ENCODE measurements around the gene SGMS1.
"Not testable (repeated sequence)": the region's sequence is repeated elsewhere in the genome, so short reads cannot be mapped to it uniquely, and the experiment has no call there.

SGMS1 gene

DNA sequence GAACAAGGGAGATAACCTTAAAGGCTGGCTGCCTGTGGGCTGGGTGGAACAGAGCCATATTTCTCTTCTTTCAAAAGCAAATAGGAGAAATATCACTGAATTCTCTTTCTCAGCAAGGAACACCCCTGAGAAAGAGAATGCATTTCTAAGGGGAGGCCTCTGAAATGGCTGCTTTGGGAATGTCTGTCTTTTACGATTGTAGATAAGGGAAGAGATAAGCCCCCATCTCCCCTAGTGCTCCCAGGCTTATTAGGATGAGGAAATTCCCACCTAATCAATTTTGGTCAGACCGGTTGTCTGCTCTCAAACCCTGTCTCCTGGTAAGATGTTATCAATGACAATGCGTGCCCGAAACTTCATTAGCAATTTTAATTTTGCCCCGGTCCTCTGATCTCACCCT is 178.0 kb downstream of the SGMS1 start:
- DNase-seq; intact Hi-C loops (cut with DNase I): not testable (repeated sequence)

DNA sequence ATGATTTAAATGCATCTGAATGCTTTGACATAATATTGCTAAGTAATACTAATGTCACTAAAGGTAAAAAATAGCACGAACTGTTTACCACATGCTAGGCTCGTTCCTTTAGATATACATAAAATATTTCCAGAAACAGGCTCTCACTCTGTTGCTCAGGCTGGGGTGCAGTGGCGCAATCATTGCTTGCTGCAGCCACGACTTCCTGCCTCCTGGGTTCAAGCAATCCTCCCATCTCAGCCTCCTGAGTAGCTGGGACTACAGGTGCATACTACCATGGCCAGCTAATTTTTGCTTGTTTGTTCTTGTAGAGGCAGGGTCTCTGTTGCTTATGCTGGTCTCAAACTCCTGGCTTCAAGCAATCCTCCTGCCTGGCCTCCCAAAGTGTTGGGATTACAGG is 183.3 kb downstream of the SGMS1 start:
- intact Hi-C loops (cut with DNase I): no loop called here

DNA sequence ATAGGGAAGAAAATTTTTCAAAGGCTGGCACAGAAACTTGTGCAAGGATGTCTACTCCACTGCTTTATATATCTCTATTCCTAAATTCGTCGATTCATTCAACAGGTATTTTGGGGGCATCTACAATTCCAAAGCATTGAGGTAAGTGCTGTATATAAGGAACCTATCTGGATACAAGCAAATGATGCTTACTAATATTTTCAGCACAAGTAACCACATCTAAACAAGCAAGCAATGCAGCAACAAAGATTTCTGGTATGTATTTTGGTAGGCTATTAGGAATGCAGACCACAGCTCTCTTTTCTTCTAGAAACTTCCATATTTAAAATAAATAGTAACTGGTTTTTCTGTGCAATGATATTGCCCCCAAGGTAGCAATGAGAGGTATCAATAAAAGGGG is 183.9 kb downstream of the SGMS1 start:
- intact Hi-C loops (cut with DNase I): no loop called here
- no peak for DNase-seq

More for the DNA sequence above, 183.3 kb downstream of the SGMS1 start:
- peak in 1 of 10 donors; percentile 57 for DNase-seq

DNA sequence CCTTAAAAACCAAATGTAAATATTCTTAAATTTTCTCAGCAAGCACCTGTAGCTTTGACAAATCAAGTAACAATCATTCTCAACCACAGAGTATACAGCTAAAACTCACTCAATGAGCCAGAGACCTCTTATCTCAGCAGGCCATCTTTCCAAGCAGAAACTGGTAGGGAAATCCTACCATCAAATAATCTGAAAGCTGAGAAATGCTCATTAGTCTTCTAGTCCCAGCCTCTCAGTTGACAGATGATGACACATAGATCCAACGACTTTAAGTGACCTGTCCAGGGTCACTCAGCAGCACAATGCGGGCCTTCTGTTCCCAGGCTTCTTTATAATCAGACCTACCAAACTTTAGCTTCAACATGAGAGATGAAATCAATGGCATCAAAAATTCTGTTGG is 184.6 kb downstream of the SGMS1 start:
- DNase-seq: no peak
- intact Hi-C loops (cut with DNase I): no loop called here

DNA sequence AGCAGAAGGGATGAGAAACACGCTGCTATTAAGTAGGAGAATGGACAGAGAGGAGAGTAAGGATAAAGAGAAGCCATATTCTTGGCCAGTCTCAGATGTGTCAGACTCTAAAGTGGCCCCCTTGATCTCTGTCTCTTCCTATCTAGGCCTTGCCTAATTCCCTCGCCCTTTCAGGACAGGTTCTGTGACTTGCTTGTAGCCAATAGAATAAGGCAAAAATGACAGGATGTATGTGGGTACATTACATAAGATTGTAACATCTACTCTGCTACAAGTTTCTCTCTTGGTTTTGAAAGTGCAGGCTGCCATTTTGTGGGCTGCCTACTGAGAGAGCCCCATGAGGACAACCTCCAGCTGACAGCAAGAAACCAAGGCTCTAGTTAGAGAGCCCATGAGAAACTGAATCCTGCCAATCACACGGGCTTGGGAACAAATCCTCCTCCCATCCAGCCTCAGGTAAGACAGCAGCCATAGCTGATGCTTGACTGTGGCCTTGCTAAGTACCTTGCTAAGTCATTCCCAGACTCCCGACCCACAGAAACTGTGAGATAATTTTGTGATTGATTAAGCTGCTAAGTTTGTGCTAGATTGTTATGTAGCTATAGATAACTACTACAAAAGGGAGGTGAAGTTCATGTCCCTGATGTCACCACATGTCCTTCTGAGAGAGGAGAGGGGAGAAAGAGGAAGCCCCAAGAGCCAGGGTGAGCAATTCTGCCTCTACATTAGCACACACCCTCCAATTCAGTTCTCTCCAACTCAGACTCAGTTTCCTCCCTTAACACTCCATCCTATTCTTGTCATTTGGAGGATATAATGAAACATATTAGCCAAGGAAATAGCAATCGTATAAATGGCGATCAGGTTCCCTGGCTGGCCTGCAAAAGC is 185.5 kb downstream of the SGMS1 start:
- intact Hi-C loops (cut with DNase I): no loop called here

DNA sequence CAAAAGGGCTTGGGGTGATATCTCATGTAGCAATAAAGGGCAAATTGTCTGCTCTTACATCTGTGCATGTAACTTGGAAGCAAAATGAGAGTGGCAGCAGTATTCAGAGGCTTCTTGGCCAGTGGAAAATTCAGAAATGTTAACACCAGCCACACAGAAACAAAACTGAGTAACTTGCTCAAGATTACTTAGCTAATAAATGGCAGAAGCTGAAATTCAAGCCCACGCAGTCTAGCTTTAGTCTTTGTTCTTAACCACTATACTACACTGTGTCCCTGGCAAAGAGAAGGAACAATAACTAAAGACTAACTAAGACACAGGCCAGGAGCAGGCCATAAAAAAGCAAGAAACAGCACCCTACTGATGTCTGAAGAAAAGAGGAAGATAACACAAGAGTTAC is 186.5 kb downstream of the SGMS1 start:
- intact Hi-C loops (cut with DNase I): no loop called here

More for the DNA sequence above, 185.5 kb downstream of the SGMS1 start:
- no peak for DNase-seq

DNA sequence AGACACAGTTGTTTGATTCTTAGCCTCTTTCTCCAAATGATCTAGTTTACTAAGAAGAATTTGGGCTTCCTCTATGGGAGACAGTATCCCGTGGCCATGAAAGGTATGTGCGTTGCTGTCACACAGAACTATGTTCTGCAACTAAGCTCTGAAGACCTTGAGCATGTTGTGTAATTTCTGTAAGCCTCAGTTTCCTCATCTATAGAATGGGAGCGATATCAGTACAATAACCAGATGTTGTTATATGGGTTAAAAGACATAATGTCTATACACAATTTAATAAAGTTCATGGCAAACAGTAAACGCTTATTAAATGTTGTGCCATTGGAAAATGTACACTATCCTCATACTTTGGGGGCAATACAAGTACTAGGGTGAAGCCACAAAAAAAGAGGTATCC is 187.0 kb downstream of the SGMS1 start:
- intact Hi-C loops (cut with DNase I): no loop called here

More for the DNA sequence above, 186.5 kb downstream of the SGMS1 start:
- no peak for DNase-seq

DNA sequence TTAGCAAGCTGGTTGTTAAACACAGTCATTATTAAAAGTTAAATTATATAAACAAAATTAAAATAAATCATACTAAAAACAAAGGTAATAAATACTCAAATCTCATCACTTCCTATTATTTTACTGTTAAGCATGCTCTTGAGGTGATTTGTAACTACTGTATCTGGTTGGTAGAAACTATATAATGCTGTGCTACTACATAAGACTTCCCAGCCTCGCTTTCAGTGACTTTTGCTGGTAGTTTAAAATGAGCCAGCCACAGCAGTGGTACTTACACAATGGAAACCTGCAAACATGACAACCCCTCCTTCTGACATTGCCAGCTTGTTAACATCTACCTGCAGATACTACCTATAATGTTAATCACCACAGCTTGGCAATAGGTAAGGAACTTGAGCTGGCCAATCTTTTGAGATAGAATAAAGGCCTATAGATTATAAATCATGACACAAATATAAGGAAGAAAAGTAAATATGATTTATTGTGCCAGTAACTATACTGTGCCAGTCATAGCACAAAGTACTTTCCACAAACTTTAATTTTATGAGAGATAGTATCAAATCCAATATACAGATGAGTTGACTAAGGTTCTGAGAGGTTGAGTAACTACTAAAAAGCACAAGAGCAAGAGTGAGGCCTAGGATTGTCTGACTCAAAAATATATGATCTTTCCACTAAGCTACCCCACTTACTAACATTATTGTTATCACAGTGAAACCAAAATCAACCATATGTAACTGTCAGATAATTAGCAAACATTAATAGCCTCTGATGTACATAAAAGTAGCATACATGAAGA is 191.3 kb downstream of the SGMS1 start:
- no peak for DNase-seq
- intact Hi-C loops (cut with DNase I): no loop called here

More for the DNA sequence above, 187.0 kb downstream of the SGMS1 start:
- no peak for DNase-seq

DNA sequence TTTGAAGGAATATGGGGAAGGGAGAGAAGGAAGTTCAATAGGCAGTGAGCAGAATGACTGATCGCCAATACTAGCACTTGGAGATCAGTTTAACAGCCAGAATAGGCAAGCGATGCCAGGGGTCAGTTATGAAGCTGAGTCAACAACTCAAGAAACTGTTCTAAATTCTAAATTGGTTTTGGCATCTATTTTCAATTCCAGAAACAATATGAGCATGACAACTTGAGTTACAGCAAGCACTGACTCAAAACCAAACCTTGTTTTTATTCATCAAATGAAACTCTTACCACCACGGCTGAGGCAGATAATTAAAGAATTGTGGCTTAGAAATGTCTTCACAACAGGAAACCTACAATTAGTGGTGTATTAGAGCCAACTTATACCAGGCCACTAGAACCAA is 192.0 kb downstream of the SGMS1 start:
- intact Hi-C loops (cut with DNase I): no loop called here
- DNase-seq: no peak

DNA sequence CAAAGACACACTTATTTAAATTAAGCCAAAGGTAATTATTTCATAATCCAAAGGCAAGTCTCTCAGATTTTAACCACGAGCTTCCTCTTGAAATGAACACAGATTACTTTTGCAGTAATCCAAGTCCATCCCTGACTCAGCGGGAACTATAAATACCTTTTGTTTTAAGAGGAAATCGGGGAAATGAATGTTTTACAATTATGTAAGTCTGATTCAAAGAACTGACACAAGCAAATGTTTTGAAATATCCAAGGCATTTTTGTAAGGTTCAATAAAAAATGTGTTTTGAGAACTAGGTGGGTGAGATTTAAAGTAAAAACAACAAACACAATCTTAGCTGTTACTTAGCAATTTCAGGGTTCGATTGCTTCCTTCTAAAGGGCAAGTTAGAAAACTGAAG is 192.6 kb downstream of the SGMS1 start:
- DNase-seq: no peak
- intact Hi-C loops (cut with DNase I): no loop called here

DNA sequence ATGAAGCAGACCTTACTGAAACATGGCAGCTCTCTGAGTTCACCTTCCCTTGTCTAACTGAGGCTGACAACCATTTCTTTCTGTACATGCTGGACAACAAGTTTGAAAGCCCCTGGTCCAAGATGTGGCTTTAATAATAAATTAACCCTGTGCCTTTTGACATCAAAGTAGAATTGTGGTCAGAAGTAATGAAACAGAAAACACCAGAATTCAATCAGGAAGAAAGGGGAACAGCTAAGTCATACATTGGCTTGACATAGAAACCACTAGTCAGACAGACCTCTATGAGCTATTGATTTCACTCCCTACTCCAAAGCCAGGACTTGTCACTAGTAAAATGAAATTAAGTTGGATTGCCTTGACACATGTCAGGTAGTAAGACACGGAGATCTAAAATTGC is 197.3 kb downstream of the SGMS1 start:
- intact Hi-C loops (cut with DNase I): no loop called here
- DNase-seq: no peak

DNA sequence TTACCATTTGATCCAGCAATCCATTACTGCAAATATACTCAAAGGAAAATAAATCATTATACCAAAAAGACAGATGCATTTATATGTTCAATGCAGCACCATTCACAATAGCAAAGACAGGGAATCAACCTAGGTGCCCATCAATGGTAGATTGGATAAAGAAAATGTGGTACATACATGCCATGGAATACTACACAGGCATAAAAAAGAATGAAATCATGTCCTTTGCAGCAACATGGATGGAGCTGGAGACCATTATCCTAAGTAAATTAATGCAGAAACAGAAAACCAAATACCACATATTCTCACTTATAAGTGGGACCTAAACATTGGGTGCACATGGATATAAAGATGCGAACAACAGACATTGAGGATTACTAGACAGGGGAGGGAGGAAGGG is 198.5 kb downstream of the SGMS1 start:
- intact Hi-C loops (cut with DNase I); DNase-seq: not testable (repeated sequence)

DNA sequence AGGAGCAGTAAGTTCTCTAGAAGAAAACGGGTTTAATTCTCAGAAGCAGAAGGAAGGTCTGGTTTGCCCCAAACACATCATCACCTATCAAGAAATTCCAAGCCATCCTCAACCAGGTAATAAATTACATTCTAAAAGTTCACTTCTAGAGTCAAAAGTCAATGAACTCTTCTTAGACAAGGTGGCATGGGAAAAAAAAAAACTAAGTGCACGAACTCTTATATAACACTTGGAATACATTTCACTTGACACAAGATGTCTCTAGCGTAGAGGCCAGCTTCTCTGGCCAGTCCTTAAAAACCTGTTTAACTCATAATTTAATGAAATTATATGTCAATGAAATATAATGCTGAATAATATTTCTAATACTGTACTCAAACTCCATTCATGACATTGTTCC is 200.3 kb downstream of the SGMS1 start:
- no peak for DNase-seq
- intact Hi-C loops (cut with DNase I): no loop called here

DNA sequence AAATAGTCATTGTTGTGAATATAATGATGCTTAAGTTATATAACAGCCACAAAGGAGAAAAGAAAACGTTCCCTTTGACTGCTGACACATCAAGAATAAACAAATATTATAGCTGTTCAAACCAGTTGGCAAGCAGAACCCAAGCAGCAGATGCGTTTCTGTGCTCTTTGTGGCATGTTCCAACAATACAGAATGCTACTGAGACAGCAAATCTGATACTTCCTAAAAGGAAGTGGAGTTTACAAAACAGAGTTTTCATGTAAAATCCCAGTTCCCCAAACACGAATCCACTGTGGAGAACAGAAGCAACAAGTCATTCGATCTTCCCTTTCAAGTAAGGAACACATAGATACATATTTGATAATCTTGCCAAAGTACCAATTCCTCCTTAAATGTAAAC is 201.5 kb downstream of the SGMS1 start:
- peak in 1 of 10 donors; percentile 26 for DNase-seq
- intact Hi-C loops (cut with DNase I): no loop called here

DNA sequence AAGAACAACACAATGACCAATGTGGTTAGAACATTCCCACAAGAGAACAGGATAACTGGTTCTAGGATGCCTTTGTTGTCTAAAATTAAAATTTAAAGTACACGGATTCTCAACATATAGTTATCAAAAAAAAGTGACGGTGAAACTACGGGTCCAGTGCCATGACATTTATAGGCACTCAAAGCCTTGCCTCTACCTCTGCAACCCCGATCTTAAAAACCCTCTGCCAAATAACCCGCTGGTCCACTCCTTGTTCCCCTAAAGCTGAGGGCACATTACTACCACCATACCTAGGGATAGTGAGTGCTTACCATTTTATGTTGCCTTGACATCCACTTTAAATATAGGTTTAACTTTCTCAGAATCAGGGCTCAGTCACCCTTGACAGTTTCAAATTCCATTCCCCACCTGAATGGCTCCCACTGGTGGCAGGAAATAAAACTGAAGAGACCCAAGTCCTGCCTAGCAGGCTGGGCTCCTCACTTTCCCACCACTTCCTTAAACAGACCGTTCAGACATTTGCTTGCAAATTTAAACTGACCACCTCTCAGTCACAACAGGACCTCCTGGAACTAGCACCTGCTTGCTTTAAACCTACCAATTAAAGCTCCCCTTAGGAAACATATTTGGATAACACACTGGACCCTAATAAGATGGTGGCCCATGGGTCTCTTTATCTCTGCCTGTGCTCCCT is 202.6 kb downstream of the SGMS1 start:
- intact Hi-C loops (cut with DNase I): no loop called here
- peak in 4 of 10 donors; percentile 9 to 69 (median 46) for DNase-seq

DNA sequence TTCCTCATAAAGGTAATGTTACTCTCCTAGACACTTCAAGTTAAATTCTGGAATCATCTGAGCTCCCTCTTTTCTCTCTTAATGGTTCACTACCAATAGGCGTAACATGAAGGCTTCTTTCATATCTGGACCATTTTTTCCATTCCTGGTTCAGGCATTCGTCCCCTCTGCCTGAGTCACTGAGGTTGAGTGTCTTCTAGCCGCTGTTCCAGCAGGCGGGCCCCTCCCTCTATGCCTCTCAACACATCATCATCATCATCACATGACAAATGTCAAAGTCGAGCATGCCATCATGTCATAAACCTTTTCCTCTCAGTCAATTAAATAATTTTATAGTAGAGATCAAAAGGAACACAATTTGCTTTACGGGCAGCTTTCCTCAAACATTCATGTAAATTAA is 203.6 kb downstream of the SGMS1 start:
- intact Hi-C loops (cut with DNase I): no loop called here
- DNase-seq: no peak

DNA sequence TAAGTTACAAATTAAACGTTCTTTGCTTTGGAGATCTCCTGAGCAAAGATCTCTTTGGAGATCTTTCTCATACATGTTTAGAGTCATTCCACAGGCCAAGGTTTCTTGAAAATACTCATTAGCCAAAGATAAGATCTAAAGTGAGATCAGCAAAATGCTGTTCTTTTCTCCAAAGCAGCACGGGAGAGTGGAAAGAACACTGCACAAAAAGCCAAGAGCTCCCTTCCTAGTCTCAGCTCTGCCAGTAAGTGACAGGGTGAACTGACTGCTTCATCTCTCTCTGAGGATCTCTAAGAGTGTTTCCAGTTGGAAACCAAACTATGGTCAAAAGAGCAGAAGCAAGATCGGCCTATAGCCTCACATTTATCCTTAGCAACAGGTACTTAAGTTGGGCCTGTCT is 204.0 kb downstream of the SGMS1 start:
- intact Hi-C loops (cut with DNase I): loop anchor here (2.0 to 5.0 kb wide), 2 partner anchors 138 to 205 kb away; no protein-coding TSS in a partner anchor
- no peak for DNase-seq

DNA sequence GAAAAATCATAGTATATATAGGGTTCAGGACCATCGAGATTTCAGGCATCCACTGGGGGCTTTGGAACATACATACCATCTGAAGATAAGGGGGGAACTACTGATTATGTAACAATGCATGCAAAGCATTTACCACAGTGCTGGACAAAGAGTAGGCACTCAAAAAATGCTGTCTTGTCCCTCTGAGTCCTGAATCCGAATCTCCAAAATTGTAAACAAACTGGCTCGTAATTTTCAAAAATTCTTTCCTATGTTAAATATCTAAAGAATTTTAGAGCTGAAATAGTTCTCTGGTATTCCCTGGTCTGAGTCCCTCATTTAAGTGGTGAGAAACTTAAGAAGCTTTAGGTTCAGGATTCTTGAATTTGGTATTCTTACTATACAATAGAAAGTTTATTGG is 204.7 kb downstream of the SGMS1 start:
- intact Hi-C loops (cut with DNase I): loop anchor here (2.0 to 5.0 kb wide), 2 partner anchors 138 to 206 kb away; no protein-coding TSS in a partner anchor
- no peak for DNase-seq

DNA sequence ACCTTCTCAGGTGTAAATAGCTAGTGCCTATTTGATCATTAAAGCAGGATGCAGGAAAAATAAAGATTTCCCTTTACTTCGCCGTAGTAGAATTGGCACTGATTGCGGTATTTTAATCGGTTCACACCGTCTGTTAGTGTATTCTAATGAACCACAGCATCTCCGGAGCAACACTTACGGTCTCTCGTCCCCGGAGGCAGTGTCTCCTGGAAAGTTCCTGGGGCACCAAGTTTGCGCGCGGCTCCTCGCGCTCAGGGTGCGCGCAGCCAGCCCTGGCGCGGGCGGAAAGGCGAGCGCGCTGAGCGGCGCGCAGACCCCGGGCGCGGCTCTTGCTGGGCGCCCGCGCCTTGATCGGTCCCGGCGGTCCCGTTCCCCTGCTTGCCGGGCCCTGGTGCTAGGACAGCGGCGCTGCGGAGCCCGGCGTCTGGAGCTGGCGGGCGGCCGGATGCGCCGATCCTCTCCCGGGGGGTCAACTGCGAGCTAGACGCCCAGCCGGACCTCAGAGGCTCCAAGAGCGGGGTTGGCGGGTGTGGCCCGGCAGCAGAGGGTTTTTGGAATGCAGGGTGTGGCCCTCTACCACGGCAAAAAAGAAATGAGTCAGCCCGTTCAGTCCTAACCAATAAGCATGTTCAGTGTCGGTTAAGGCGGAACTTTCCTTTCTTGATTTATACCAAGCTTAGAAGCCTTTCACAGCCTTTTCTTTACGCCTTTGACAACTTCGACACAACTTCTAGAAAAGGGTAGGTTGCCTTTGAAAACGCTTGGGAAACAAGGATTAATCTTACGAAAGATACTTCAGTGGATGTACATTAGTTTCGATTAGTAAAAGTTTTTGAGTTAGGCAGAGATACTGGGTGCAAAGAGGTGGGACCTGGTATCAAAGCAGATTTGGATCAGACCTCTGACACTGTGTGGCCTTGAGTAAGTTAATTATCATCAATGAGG is 205.6 kb downstream of the SGMS1 start:
- intact Hi-C loops (cut with DNase I): loop anchor here (2.0 to 5.0 kb wide), 2 partner anchors 139 to 207 kb away; no protein-coding TSS in a partner anchor
- DNase-seq: peak; percentile 19 to 92 (median 40)
